H1 (cell line): ENCODE data around the gene NFASC. TPM values are rescaled to one million over a fixed set of nuclear protein-coding genes. Genes with fewer than 3 reads are reported as not detected.

ENCODE experiments used
- CTCF ChIA-PET: fragments of 300-600 bp; sonication (Branson Sonifier 250); formaldehyde crosslinking; loops from one replicate; lab custom pipeline; 2021; ENCODE audit not compliant: partially characterized antibody; lab: Charles Lee
- POLR2A ChIA-PET: fragments of 300-600 bp; sonication (Branson Sonifier 250); formaldehyde crosslinking; loops from one replicate; lab custom pipeline; 2021; ENCODE audit warnings: inconsistent platforms; ENCODE audit not compliant: partially characterized antibody; lab: Charles Lee
- DNase-seq, 2 experiments: peaks; one replicate each; pipeline versions ENCODE4 v3.0.0 to v3.0.0-alpha.2; 2010 to 2022; ENCODE audit warnings: low spot score in 2 of 2, low read depth in 1 of 2, mixed read lengths in 1 of 2
- FAIRE-seq: peaks from 2 replicates; lab custom pipeline; 2011; peaks lifted over from hg19 to GRCh38; lab: Jason Lieb, UNC
- H2AFZ ChIP-seq: 2 replicates; pipeline ENCODE4 v1.8.1; 2012; ENCODE audit warnings: low read length, inconsistent platforms
- H2AK5ac ChIP-seq: 2 replicates; pipeline ENCODE4 v1.6.1; 2013; ENCODE audit warnings: low read depth, low read length
- H2BK120ac ChIP-seq: replicated peaks from 2 replicates; pipeline ENCODE3; 2013; ENCODE audit warnings: low read depth, low read length, inconsistent platforms
- H2BK12ac ChIP-seq: 2 replicates; pipeline ENCODE4 v1.6.1; 2013; ENCODE audit warnings: low read depth, low read length
- H2BK15ac ChIP-seq: 2 replicates; pipeline ENCODE4 v1.6.1; 2013; ENCODE audit warnings: low read length
- H2BK20ac ChIP-seq: 2 replicates; pipeline ENCODE4 v1.6.1; 2013; ENCODE audit warnings: low read length
- H2BK5ac ChIP-seq: 2 replicates; pipeline ENCODE4 v1.6.1; 2013; ENCODE audit warnings: low read depth, low read length
- H3K14ac ChIP-seq: 2 replicates; pipeline ENCODE4 v1.6.1; 2013; ENCODE audit warnings: inconsistent platforms; ENCODE audit not compliant: insufficient read length
- H3K18ac ChIP-seq: 2 replicates; pipeline ENCODE4 v1.6.1; 2013; ENCODE audit warnings: low read length; ENCODE audit errors: extremely low read depth
- H3K23ac ChIP-seq: 2 replicates; pipeline ENCODE4 v1.6.1; 2013; ENCODE audit warnings: inconsistent platforms; ENCODE audit not compliant: insufficient read length
- H3K23me2 ChIP-seq: 2 replicates; pipeline ENCODE4 v1.6.1; 2013; ENCODE audit warnings: low read depth, low read length
- H3K27ac ChIP-seq: 2 replicates; pipeline ENCODE4 v1.6.1; 2011; ENCODE audit warnings: low read depth, low read length, inconsistent platforms
- H3K27me3 ChIP-seq, 4 experiments: replicated peaks in 1 of 4; 1 replicate in 1 of 4; 2 replicates in 3 of 4; pipeline versions ENCODE4 v1.6.1 to v1.8.1; 2011 to 2013; ENCODE audit warnings: low read length in 3 of 4, mild to moderate bottlenecking in 3 of 4, inconsistent platforms in 2 of 4, mixed read lengths in 2 of 4, moderate library complexity in 1 of 4; ENCODE audit not compliant: control insufficient read depth in 3 of 4, insufficient read depth in 3 of 4; ENCODE audit errors: extremely low read depth in 1 of 4
- H3K36me3 ChIP-seq, 4 experiments: 2 replicates each; pipeline versions ENCODE4 v1.6.1 to v1.8.1; 2011 to 2013; ENCODE audit warnings: mild to moderate bottlenecking in 4 of 4, low read length in 3 of 4, moderate library complexity in 2 of 4, control low read depth in 1 of 4, inconsistent platforms in 1 of 4; ENCODE audit not compliant: insufficient read depth in 4 of 4, control insufficient read depth in 2 of 4
- H3K4ac ChIP-seq: replicated peaks from 2 replicates; pipeline ENCODE3; 2013; ENCODE audit warnings: low read length, low read depth, mixed read lengths, inconsistent platforms; ENCODE audit not compliant: insufficient read length
- H3K4me1 ChIP-seq, 4 experiments: replicated peaks in 1 of 4; 1 replicate in 1 of 4; 2 replicates in 3 of 4; pipeline versions ENCODE4 v1.6.1 to v1.8.1; 2011 to 2013; ENCODE audit warnings: low read length in 3 of 4, inconsistent platforms in 2 of 4, mixed read lengths in 1 of 4; ENCODE audit not compliant: insufficient read depth in 4 of 4, control insufficient read depth in 3 of 4
- H3K4me2 ChIP-seq, 2 experiments: 2 replicates each; pipeline versions ENCODE4 v1.6.1 to v1.8.1; 2011 to 2013; ENCODE audit warnings: low read depth in 2 of 2, low read length in 2 of 2, control low read depth in 1 of 2, inconsistent platforms in 1 of 2, mild to moderate bottlenecking in 1 of 2; ENCODE audit not compliant: insufficient read depth in 1 of 2
- H3K4me3 ChIP-seq, 4 experiments: fragments of 200-600, 300-600 bp in 1 of 4; sonication (generic), shearing (Covaris generic), sonication (Bioruptor Twin) in 1 of 4; 2 replicates each; pipeline versions ENCODE4 v1.5.1 to v1.8.1; 2011 to 2016; ENCODE audit warnings: low read length in 4 of 4, low read depth in 3 of 4, control low read depth in 2 of 4, inconsistent platforms in 2 of 4, mild to moderate bottlenecking in 2 of 4, mixed read lengths in 1 of 4, moderate library complexity in 1 of 4; ENCODE audit not compliant: insufficient read depth in 2 of 4; ENCODE audit errors: extremely low read depth in 1 of 4
- H3K56ac ChIP-seq: replicated peaks from 2 replicates; pipeline ENCODE3; 2013; ENCODE audit warnings: low read depth, mild to moderate bottlenecking, mixed read lengths, low read length, inconsistent platforms; ENCODE audit not compliant: insufficient read length
- H3K79me1 ChIP-seq: 2 replicates; pipeline ENCODE4 v1.6.1; 2013; ENCODE audit warnings: low read depth, low read length, control low read depth
- H3K79me2 ChIP-seq, 2 experiments: 2 replicates each; pipeline versions ENCODE4 v1.6.1 to v1.8.1; 2012 to 2013; ENCODE audit warnings: low read length in 2 of 2, mild to moderate bottlenecking in 2 of 2, inconsistent platforms in 1 of 2; ENCODE audit not compliant: insufficient read depth in 2 of 2, control insufficient read depth in 1 of 2
- H3K9ac ChIP-seq, 4 experiments: replicated peaks in 1 of 4; 1 replicate in 1 of 4; 2 replicates in 3 of 4; pipeline versions ENCODE4 v1.6.1 to v1.8.1; 2011 to 2013; ENCODE audit warnings: low read depth in 3 of 4, low read length in 3 of 4, control low read depth in 2 of 4, mild to moderate bottlenecking in 2 of 4, moderate library complexity in 2 of 4, inconsistent platforms in 1 of 4; ENCODE audit errors: extremely low read depth in 1 of 4
- H3K9me3 ChIP-seq, 2 experiments: 2 replicates each; pipeline versions ENCODE4 v1.6.1 to v1.8.1; 2012 to 2013; ENCODE audit warnings: mild to moderate bottlenecking in 2 of 2, moderate library complexity in 2 of 2, control low read depth in 1 of 2, inconsistent platforms in 1 of 2, low read depth in 1 of 2, low read length in 1 of 2, mixed read lengths in 1 of 2; ENCODE audit not compliant: insufficient read depth in 2 of 2
- H4K20me1 ChIP-seq, 2 experiments: replicated peaks in 1 of 2; 2 replicates each; pipeline versions ENCODE3 to v1.8.1; 2011 to 2013; ENCODE audit warnings: inconsistent platforms in 2 of 2, low read length in 2 of 2, mild to moderate bottlenecking in 1 of 2; ENCODE audit not compliant: insufficient read depth in 2 of 2, control insufficient read depth in 1 of 2
- H4K5ac ChIP-seq: 2 replicates; pipeline ENCODE4 v1.6.1; 2013; ENCODE audit warnings: low read length, low read depth, mixed read lengths, inconsistent platforms; ENCODE audit not compliant: insufficient read length
- H4K8ac ChIP-seq: 2 replicates; pipeline ENCODE4 v1.8.0; 2013; ENCODE audit warnings: mild to moderate bottlenecking, moderate library complexity, low read length, inconsistent platforms; ENCODE audit not compliant: insufficient read depth; ENCODE audit errors: extremely low read depth
- H4K91ac ChIP-seq: replicated peaks from 2 replicates; pipeline ENCODE3; 2013; ENCODE audit warnings: low read length, mixed read lengths, inconsistent platforms; ENCODE audit not compliant: insufficient read length
- BRCA1 ChIP-seq: IDR thresholded peaks from 2 replicates; pipeline ENCODE4 v1.6.1; 2012; ENCODE audit warnings: low read depth, low read length, improper control_type of control experiment
- CHD1 ChIP-seq: IDR thresholded peaks from 2 replicates; pipeline ENCODE4 v1.6.1; 2012; ENCODE audit warnings: low read depth, low read length, improper control_type of control experiment
- JUN ChIP-seq: IDR thresholded peaks from 2 replicates; pipeline ENCODE4 v1.6.1; 2011; ENCODE audit warnings: low read depth, mild to moderate bottlenecking, improper control_type of control experiment, low read length
- MAX ChIP-seq: IDR thresholded peaks from 2 replicates; pipeline ENCODE4 v1.6.1; 2012; ENCODE audit warnings: inconsistent platforms
- RXRA ChIP-seq: IDR thresholded peaks from 2 replicates; pipeline ENCODE4 v1.6.1; 2011; ENCODE audit warnings: low read depth, mild to moderate bottlenecking, low read length, moderate library complexity; ENCODE audit not compliant: insufficient read depth
- SAP30 ChIP-seq: fragments of 300-600 bp; sonication (generic); IDR thresholded peaks from 2 replicates; pipeline ENCODE4 v1.7.1; 2012; ENCODE audit warnings: low read length, moderate library complexity, mild to moderate bottlenecking, inconsistent platforms; ENCODE audit not compliant: insufficient read depth, insufficient replicate concordance
- SIN3A ChIP-seq, 2 experiments: IDR thresholded peaks in 1 of 2; conservative IDR thresholded peaks in 1 of 2; 2 replicates each; pipeline ENCODE4 v1.6.1; 2011 to 2012; ENCODE audit warnings: low read length in 2 of 2, improper control_type of control experiment in 1 of 2, low read depth in 1 of 2, mild to moderate bottlenecking in 1 of 2
- SIRT6 ChIP-seq: IDR thresholded peaks from one replicate; pipeline ENCODE4 v1.7.1; 2012; ENCODE audit warnings: low read length, inconsistent platforms
- SIX5 ChIP-seq: IDR thresholded peaks from 2 replicates; pipeline ENCODE4 v1.6.1; 2011; ENCODE audit warnings: mild to moderate bottlenecking, low read depth, low read length
- TAF1 ChIP-seq: IDR thresholded peaks from 2 replicates; pipeline ENCODE4 v1.6.1; 2011; ENCODE audit warnings: mild to moderate bottlenecking, low read depth, low read length
- TAF7 ChIP-seq: optimal IDR thresholded peaks from 2 replicates; pipeline ENCODE3; 2011; ENCODE audit warnings: low read depth, mild to moderate bottlenecking, inconsistent platforms, low read length, moderate library complexity, borderline replicate concordance
- TBP ChIP-seq: IDR thresholded peaks from 2 replicates; pipeline ENCODE4 v1.6.1; 2011; ENCODE audit warnings: low read depth, low read length, improper control_type of control experiment
- ZNF274 ChIP-seq: IDR thresholded peaks from 2 replicates; pipeline ENCODE4 v1.7.0; 2012; ENCODE audit warnings: low read length, borderline replicate concordance; ENCODE audit errors: extremely low read depth
- WGBS, 2 experiments: shearing (Covaris generic) in 1 of 2; methylation state at CpG; one replicate each; pipeline versions ENCODE4 v1.1.6 to v1.1.7; 2013 to 2015; ENCODE audit warnings: low lambda C conversion rate in 2 of 2, mixed read lengths in 2 of 2, inconsistent platforms in 1 of 2, low coverage in 1 of 2, missing lambda C conversion rate in 1 of 2; ENCODE audit not compliant: insufficient replicate concordance in 2 of 2, insufficient coverage in 1 of 2, insufficient read length in 1 of 2; ENCODE audit errors: extremely low coverage in 1 of 2, missing lambda C conversion rate in 1 of 2; 5-methylcytosine and 5-hydroxymethylcytosine counted together
- polyA plus RNA-seq, 7 experiments: library from polyadenylated mRNA; depleted of rRNA in 3 of 7; stranded (reverse) in 5 of 7; unstranded in 2 of 7; fragments of >200 nt in 5 of 7; fragments of 200-250 nt in 2 of 7; gene quantifications; 1 replicate in 5 of 7; 2 replicates in 1 of 7; 4 replicates in 1 of 7; pipeline versions ENCODE4 v1.2.1 to v1.2.3, GENCODE V29; 2011 to 2013; ENCODE audit warnings: missing spikeins in 2 of 7, mixed read lengths in 2 of 7
- total RNA-seq: library from RNA; stranded (reverse); fragmentation: NEBNext Ultra II Directional; extraction: Animal tissue kit (Norgen Biotek cat#: 25700); gene quantifications from 2 replicates; pipeline ENCODE4 v1.2.1, GENCODE V29; 2021
- TF ChIP-seq, protein P1 (sequence below): IDR thresholded peaks from 2 replicates; pipeline ENCODE4 v1.6.1; 2011; ENCODE audit warnings: low read depth, mild to moderate bottlenecking, low read length; ENCODE audit not compliant: insufficient read depth

NFASC gene
- total and polyA plus RNA-seq, 2 of the 8 experiments (the other 6 are each of a cell fraction or from before 2014, with no cell fraction given) = 5.0 to 15.2 TPM

- H3K27ac ChIP-seq = no peak overlapping the region
- H3K36me3 ChIP-seq = no peaks in the 10 kb centered on the region
- H4K91ac ChIP-seq = no peak overlapping the region
- H3K4me2 ChIP-seq = no peak overlapping the region
- H3K56ac ChIP-seq = no peak overlapping the region
- no peak overlapping the region for H3K18ac ChIP-seq
- H3K23ac ChIP-seq = no peak overlapping the region
- 91% methylated on average over 9 of the region's 9 CpGs; no CpG with 5 or more reads in 1 of the 2 experiments for WGBS, 2 experiments
- no peak overlapping the region for H2BK5ac ChIP-seq
- no peaks in the 10 kb centered on the region for H3K9me3 ChIP-seq
- no peak overlapping the region for H2AFZ ChIP-seq
- peaks cover 0 to 13% (median 7%) of the 10 kb centered on the region in 4 experiments; a peak in 5 of 7 replicates for H3K27me3 ChIP-seq
- no peak overlapping the region for H3K4me3 ChIP-seq
- H3K14ac ChIP-seq = no peak overlapping the region
- no peaks in the 10 kb centered on the region for H3K23me2 ChIP-seq
- H2AK5ac ChIP-seq = no peak overlapping the region
- H4K5ac ChIP-seq = no peak overlapping the region
- H3K79me1 ChIP-seq = no peaks in the 10 kb centered on the region
- H2BK15ac ChIP-seq = no peak overlapping the region
- H2BK12ac ChIP-seq = no peak overlapping the region
- ChIA-PET CTCF (interaction anchor here (1.1 to 33.2 kb wide), 7 partner anchors 9 to 206 kb away, joined by 3 to 531 read pairs (median 4); no protein-coding TSS in a partner anchor), POLR2A (interaction anchor here (1.6 kb wide), 1 partner anchor 8 kb away, joined by 4 read pairs; no protein-coding TSS in a partner anchor)
- H3K9ac ChIP-seq = no peak overlapping the region
- H2BK20ac ChIP-seq = no peak overlapping the region
- no peak for FAIRE-seq
- no peak overlapping the region for H2BK120ac ChIP-seq
- H3K4me1 ChIP-seq = no peaks in the 10 kb centered on the region
- no peak for DNase-seq
- H4K8ac ChIP-seq = no peak overlapping the region
- H3K79me2 ChIP-seq = no peaks in the 10 kb centered on the region
- H3K4ac ChIP-seq = no peak overlapping the region
- no peaks in the 10 kb centered on the region for H4K20me1 ChIP-seq
- no peak for TF ChIP-seq TBP
- TF ChIP-seq RXRA = no peak
- no peak for TF ChIP-seq TAF7
- TF ChIP-seq SIRT6 = no peak
- no peak for TF ChIP-seq CHD1
- TF ChIP-seq, protein P1, sequence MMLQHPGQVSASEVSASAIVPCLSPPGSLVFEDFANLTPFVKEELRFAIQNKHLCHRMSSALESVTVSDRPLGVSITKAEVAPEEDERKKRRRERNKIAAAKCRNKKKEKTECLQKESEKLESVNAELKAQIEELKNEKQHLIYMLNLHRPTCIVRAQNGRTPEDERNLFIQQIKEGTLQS = no peak
- no peak for TF ChIP-seq JUN
- no peak for TF ChIP-seq MAX
- TF ChIP-seq TAF1 = no peak
- no peak for TF ChIP-seq SIN3A (conservative IDR thresholded peaks at IDR 0.05 in 1 of 2, IDR thresholded peaks at IDR 0.05 in 1 of 2; ENCODE audit: low read depth in 1 of 2, low read length in 2 of 2)
- TF ChIP-seq SAP30 = no peak
- TF ChIP-seq SIX5 = no peak
- no peak for TF ChIP-seq ZNF274
- TF ChIP-seq BRCA1 = no peak
Observed at GRCh38 chr1:205037539-205037938, 166.9 kb downstream of the NFASC start.
